ENCODE results near the gene RBM17.
"Not testable (repeated sequence)": the region's sequence is repeated elsewhere in the genome, so short reads cannot be mapped to it uniquely, and the experiment has no call there.

Gene RBM17

DNA sequence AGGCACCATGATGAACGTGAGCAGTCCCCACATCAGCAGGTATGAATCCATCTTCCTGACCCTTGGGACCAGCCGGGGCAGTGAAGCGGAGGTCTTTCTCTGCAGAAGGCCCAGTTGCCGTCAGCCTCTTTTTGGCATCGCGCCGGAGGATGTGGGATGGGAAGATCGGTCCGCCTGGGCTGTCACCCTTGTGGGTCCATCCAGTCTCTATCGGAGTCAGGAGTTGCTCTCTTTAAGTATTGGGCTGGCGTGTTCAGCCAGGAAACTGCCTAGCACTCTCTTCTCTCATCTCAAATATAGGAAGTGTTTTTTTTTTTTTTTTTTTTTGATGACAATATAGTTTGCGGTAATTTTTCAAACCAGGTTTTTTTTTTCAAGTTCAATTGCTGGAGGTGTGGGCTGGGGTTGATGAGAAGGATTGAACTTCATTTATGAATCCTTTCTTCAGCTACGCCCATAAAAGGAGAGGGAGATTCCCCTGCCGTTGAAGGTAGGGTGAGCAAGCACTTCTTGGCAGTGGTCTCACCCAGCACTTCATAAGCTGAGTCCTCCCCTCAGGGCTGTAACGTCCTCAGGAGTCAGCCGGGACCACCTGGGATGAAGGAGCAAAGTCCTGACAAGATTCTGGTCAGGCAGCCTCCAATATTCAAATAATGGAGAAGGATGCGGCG, 26.6 kb upstream of the RBM17 start, which contains the start of gene IL2RA:
Gene IL2RA, minus strand, starts transcription at position 267 of the 671 bp plus-strand sequence. Its CDS starts 216 bp downstream, at position 51.
- no peak for DNase-seq (ENCODE audit: low read depth in 1 of 2, low spot score in 1 of 2)
- no peak for TF ChIP-seq JUND (IDR thresholded peaks at IDR 0.05; ENCODE audit: low read depth)
- in situ Hi-C loops (cut with HindIII; ENCODE audit: low pct_unique_long_range_greater_than_20kb, low sequenced_read_pairs) = no loop called here

DNA sequence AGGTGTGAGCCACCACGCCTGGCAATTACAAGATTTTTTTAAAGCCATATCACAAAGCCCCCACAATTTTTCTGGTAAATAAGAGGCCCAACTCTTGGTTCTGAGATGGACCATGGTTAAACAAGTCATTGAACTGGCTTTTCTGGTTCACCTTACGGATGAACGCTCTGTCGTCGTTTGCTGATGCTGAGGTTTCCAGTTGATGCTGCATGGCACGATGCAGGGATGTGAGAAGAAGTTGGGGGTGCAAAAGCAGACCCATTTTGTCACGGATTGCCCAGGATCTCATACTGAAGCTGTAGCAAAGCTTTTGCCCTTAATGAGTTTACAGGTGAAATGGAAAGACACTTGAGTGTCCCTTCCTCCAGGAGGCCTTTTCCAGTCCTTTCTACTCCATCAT, 24.7 kb upstream of the RBM17 start:
- no peak for DNase-seq (ENCODE audit: low read depth in 1 of 2, low spot score in 1 of 2)
- no peak for TF ChIP-seq JUND (IDR thresholded peaks at IDR 0.05; ENCODE audit: low read depth)
- in situ Hi-C loops (cut with HindIII; ENCODE audit: low pct_unique_long_range_greater_than_20kb, low sequenced_read_pairs) = no loop called here

DNA sequence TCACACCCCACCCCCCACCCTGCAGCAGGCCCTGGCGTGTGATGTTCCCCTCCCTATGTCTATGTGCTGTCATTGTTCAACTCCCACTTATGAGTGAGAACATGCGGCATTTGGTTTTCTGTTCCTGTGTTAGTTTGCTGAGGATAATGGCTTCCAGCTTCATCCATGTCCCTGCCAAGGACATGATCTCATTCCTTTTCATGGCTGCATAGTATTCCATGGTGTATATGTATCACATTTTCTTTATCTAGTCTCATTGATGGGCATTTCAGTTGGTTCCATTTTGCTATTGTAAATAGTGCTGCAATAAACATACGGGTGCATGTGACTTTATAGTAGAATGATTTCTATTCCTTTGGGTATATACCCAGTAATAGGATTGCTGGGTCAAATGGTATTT, 24.1 kb upstream of the RBM17 start:
- DNase-seq (ENCODE audit: low read depth in 1 of 2, low spot score in 1 of 2); in situ Hi-C loops (cut with HindIII; ENCODE audit: low pct_unique_long_range_greater_than_20kb, low sequenced_read_pairs): not testable (repeated sequence)

DNA sequence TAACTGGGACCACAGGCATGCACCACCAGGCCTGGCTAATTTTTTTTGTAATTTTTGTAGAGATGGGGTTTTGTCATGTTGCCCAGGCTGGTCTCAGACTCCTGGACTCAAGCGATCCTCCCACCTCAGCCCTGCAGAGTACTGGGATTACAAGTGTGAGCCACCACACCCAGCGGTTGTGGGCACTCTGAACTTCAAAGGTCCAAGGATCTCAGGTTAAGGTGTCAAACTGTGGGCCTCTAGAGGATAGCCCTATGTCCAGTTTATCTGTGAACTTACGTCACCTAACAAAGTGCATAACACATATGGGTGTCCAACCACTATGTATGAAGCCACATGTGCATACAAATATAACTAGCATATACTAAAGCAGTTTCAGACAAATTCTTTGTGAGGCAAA, 23.4 kb upstream of the RBM17 start:
- no peak for TF ChIP-seq JUND (IDR thresholded peaks at IDR 0.05; ENCODE audit: low read depth)
- DNase-seq (ENCODE audit: low read depth in 1 of 2, low spot score in 1 of 2) = no peak
- in situ Hi-C loops (cut with HindIII; ENCODE audit: low pct_unique_long_range_greater_than_20kb, low sequenced_read_pairs) = no loop called here

DNA sequence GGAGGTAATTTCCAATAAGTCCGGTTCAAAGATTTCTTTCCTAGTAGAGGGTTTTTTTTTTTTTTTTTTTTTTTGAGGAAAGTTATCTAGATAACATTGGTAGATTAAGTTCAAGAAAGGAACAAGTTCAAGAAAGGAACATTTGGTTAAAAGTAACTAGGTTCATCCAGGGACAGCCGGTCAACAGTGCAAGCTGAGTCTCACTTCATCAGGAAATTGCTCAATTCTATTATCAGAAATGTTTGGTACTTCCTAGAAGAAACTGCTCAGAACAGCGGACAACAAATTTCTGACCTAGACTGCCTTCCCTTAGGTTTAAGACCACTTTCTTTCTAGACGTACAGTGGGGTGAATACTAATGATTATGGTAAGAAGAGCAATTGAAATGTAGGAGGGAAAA, 23.0 kb upstream of the RBM17 start:
- no peak for DNase-seq (ENCODE audit: low read depth in 1 of 2, low spot score in 1 of 2)
- TF ChIP-seq JUND (IDR thresholded peaks at IDR 0.05; ENCODE audit: low read depth) = no peak
- in situ Hi-C loops (cut with HindIII; ENCODE audit: low pct_unique_long_range_greater_than_20kb, low sequenced_read_pairs) = no loop called here

DNA sequence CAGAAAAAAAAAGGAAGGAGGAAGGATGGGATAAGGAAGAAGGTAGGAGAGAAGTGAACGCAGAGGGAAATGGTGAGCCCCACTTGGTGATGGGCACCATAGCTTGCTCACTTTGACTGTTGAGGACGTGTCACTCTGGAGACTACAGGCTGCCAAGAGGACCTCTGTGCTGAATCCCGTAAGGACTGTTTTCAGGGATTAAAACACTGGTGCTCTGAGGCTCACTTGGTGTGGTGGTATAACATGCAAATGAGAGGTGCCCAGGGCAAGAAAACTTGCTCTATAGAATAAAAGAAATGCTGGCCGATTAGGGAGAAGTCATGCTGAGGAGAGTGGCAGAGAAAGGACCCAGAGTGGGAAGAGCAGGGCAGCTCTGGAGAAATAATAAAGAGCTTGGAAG, 21.4 kb upstream of the RBM17 start:
- no peak for TF ChIP-seq JUND (IDR thresholded peaks at IDR 0.05; ENCODE audit: low read depth)
- in situ Hi-C loops (cut with HindIII; ENCODE audit: low pct_unique_long_range_greater_than_20kb, low sequenced_read_pairs) = no loop called here
- DNase-seq (ENCODE audit: low read depth in 1 of 2, low spot score in 1 of 2) = no peak

DNA sequence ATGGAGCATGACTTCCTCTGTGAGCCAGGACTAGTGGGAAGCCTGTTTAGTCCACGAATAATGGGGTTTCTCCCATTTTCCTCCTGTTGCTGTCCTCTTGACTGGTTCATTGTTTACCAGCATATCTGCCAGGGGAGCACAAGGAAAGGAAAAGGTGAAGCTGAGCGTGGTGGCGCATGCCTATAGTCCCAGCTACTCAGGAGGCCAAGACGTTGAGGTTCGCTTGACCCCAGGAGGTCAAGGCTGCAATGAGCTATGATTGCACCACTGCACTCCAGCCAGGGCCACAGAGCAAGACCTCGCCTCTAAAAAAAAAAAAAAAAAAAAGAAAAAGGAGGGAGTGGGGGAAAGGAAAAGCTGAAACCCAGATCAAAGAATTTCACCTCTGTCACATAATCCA, 20.8 kb upstream of the RBM17 start:
- in situ Hi-C loops (cut with HindIII; ENCODE audit: low pct_unique_long_range_greater_than_20kb, low sequenced_read_pairs) = no loop called here
- TF ChIP-seq JUND (IDR thresholded peaks at IDR 0.05; ENCODE audit: low read depth) = no peak
- no peak for DNase-seq (ENCODE audit: low read depth in 1 of 2, low spot score in 1 of 2)

DNA sequence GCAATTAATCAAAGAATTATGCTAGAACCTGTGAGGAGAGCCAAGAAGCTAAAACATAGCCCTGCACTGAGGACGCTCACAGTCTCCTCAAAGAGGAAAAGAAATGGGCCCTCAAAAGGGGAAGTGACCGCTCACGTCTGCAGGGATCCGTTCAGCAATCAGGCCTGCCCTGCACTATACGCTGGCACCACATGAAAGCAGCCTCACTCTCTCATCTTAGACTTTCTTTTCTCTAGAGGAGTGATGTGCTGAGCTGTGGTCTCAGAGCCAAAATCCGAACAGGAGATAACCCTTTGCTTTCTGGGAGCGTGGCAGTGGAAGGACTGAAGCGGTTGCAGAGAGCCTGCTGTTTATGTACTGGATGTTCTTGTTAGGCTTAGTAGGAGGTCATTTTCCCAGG, 20.4 kb upstream of the RBM17 start:
- TF ChIP-seq JUND (IDR thresholded peaks at IDR 0.05; ENCODE audit: low read depth) = no peak
- no peak for DNase-seq (ENCODE audit: low read depth in 1 of 2, low spot score in 1 of 2)
- in situ Hi-C loops (cut with HindIII; ENCODE audit: low pct_unique_long_range_greater_than_20kb, low sequenced_read_pairs) = no loop called here

DNA sequence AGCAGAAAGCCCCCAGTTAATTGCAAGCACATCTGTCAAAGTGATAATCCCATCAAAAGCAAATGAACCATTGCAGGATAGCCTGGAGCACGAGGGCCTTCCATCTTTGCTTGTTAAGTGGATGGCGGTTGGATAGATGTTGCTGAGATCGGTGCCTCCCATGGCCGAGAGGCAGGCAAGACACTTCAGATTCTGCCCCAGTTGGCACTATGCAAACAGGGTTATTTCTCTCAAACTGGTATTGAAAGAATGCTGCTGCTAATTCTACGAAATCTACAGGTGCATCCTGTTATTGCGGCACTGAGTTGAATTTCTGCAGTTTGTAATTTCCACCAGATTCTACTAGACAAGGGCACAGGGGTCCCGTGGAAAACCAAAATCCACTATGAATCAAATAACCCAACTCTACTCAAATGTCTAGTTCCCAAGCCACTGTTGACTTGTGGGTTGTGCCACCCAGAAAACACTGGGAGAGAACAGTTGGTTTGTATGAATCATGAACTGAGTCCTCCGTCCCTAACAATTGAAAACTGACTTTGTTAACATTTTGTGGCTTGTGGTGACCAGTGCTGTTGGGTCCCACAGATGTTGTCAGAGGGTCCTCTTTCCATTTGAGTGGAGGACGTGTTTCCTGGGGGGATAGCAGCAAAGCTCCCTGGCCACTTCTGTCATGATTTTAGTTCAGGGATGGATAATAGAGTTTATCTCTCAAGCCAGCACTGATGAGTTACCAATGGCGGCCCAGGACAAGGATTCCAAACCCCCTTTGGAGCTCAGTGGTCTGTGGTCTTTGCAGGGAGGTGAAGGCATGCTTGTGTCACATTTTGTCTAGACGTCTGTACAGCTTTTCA, 19.5 kb upstream of the RBM17 start:
- in situ Hi-C loops (cut with HindIII; ENCODE audit: low pct_unique_long_range_greater_than_20kb, low sequenced_read_pairs) = no loop called here
- DNase-seq (ENCODE audit: low read depth in 1 of 2, low spot score in 1 of 2) = no peak
- TF ChIP-seq JUND (IDR thresholded peaks at IDR 0.05; ENCODE audit: low read depth) = no peak

DNA sequence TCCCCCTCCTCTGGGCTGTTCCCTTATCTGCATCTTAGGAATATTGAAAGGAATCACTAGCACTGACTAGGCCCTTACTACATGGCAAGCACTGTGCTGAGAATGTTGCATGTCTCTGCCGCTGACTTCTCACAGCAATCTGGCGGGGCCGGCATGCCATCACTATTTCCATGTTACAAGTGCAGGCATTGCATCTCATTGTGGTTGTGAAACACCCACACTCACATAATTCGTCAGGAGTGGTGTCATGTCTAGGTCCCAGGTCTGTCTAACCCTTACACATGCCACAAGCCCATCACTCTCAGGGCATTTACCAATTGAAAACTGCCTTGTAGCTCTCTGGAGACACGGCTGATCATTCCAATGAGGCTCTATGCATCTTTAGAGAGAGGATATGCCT, 18.2 kb upstream of the RBM17 start:
- TF ChIP-seq JUND (IDR thresholded peaks at IDR 0.05; ENCODE audit: low read depth) = no peak
- in situ Hi-C loops (cut with HindIII; ENCODE audit: low pct_unique_long_range_greater_than_20kb, low sequenced_read_pairs) = no loop called here
- DNase-seq (ENCODE audit: low read depth in 1 of 2, low spot score in 1 of 2) = no peak

DNA sequence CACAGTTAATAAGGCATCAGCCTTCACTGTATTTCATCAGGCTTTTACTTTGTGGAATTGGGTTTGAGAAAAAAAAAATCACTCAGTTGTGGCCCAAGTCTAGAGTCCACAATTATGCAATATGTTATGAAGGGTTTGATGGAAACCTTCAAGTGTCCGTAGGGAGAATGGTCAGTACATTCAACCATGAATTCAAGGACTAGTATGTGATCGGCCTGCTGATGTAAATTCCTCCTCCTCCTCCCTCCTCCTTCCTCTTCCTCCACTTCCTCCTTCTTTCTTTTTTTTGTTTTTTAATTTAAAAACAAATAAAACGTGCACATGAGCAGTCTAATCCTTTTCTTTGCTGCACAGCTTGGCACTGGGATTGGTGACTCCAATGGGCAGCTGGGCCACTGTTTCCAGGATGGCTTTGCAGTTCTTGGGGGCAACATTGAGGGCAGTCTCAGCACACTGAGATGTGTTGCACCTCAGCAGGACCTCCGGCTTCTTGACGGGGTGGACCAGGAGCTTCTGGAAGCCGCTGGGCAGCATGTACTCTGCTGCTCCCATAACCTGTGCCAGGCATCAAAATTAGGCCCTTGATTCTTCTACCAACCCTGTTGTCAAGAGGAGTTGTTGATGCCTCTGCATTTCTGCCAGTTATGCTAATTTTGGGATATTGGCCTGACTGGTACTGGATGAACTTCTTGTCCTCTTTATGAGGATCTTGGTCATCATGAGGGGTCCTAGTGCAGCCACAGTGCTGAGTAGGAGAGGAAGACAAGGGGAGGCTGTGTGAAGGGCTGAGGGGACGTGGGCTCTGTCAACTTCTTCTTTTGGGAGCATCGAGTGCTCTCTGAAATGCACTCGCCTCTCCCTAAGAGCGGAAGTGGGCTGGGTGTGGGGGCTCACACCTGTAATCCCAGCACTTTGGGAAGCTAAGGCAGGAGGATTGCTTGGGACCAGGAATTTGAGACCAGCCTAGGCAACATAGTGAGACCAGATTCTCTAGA, 17.4 kb upstream of the RBM17 start:
- in situ Hi-C loops (cut with HindIII; ENCODE audit: low pct_unique_long_range_greater_than_20kb, low sequenced_read_pairs) = no loop called here
- DNase-seq (ENCODE audit: low read depth in 1 of 2, low spot score in 1 of 2) = no peak
- TF ChIP-seq JUND (IDR thresholded peaks at IDR 0.05; ENCODE audit: low read depth) = no peak

DNA sequence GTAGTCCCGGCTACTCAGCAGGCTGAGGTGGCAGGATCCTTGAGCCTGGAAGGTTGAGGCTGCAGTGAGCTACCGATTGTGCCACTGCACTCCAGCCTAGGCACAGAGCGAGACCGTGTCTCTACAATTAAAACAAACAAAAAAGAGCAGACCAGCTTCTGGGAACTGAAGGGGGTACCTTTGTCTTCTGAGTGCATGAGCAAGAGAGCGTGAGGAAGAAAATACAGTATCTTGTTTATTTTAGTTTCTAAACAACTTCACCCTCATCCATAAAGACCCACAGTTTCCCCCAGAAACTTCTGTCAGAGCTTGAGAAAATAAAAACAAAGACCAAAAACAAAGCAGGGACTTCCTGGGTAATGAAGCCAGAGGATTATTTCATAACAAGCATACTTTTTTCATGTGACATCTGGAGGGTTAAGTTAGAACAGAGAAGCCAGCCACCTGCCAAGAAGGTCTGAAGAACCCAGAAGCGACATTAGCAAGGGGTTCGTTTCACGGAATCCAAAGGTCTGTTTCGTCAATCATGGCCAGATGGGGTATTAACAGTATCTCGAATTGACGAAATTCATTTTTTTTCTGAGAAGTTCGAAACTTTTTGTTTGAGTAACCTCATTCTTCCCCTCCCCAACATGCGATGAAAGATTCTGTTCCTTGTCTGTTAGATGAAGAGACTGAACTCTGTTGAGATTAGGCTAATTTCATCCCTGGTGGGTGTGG, 16.5 kb upstream of the RBM17 start:
- in situ Hi-C loops (cut with HindIII; ENCODE audit: low pct_unique_long_range_greater_than_20kb, low sequenced_read_pairs) = no loop called here
- no peak for DNase-seq (ENCODE audit: low read depth in 1 of 2, low spot score in 1 of 2)
- TF ChIP-seq JUND (IDR thresholded peaks at IDR 0.05; ENCODE audit: low read depth) = no peak

Measured in T47D (cell line).